ENCODE measurements around the gene TDRD6. TPM values are rescaled to one million over a fixed set of nuclear protein-coding genes. Genes with fewer than 3 reads are reported as not detected.

The TDRD6 gene
- total RNA-seq, 1 experiment from 2014 or later = 0.07 TPM

GRCh38 chr6:46749731-46750130 is 62.0 kb downstream of the TDRD6 start:
- no peaks in the 10 kb centered on the region for H3K9me2 ChIP-seq (replicated peaks; ENCODE audit: low read length)
- H4K20me1 ChIP-seq (ENCODE audit: low read length) = no peaks in the 10 kb centered on the region
- intact Hi-C loops (cut with micrococcal nuclease) = no loop called here
- no peak for DNase-seq
- no peaks in the 10 kb centered on the region for H3K9me3 ChIP-seq (ENCODE audit: low read length)
- no peaks in the 10 kb centered on the region for H3K27me3 ChIP-seq (ENCODE audit: low read length)
- H3F3A ChIP-seq (ENCODE audit: low read length, unreplicated experiment) = no peaks in the 10 kb centered on the region
- no TSS peak for BruUV-seq (replicated peaks)
- POLR2A ChIA-PET (ENCODE audit: unreplicated experiment) = no interaction called here
- no peak overlapping the region for H2AFZ ChIP-seq (ENCODE audit: low read length)
- no peak; the same call in 1 of the 2 replicates for ATAC-seq
- CTCF ChIA-PET = no interaction called here
- H3K36me3 ChIP-seq (ENCODE audit: low read depth, low read length) = no peaks in the 10 kb centered on the region
- no peaks in the 10 kb centered on the region for H3K79me2 ChIP-seq (ENCODE audit: low read length)
- no peak overlapping the region for H3K27ac ChIP-seq (ENCODE audit: low read length)
- TF ChIP-seq EZH2 (IDR thresholded peaks at IDR 0.05; ENCODE audit: low read length, unreplicated experiment) (no peak), EZH2phosphoT487 (IDR thresholded peaks at IDR 0.05; ENCODE audit: borderline replicate concordance, low read length) (no peak), CTCF (conservative IDR thresholded peaks at IDR 0.05; ENCODE audit: low read depth, low read length) (no peak)
- H3K9ac ChIP-seq (ENCODE audit: low read length) = no peak overlapping the region
- no peak overlapping the region for H3K4me2 ChIP-seq (ENCODE audit: low read length)
- H3K4me3 ChIP-seq (ENCODE audit: low read length) = no peak overlapping the region
- no peaks in the 10 kb centered on the region for H3K4me1 ChIP-seq (ENCODE audit: insufficient read depth, low read length)

DNA sequence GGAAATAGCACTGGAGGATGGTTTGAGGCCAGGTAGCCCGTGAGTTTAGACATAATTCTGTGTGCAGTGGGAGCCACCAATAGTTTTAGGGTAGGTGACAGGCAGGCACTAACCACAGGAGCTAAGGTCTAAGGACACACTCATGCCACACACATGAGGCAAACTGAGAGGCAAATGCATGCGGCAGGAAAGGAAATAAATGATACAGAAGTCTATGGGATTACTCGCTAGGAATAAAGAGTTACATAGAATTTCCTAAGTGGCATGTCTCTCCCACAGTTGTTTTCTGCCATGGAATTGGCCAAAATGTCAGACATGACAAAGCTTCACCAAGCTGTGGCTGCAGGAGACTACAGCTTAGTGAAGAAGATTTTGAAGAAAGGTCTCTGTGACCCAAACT is 64.0 kb downstream of the TDRD6 start:
- ChIA-PET CTCF (no interaction called here), POLR2A (ENCODE audit: unreplicated experiment) (no interaction called here)
- TF ChIP-seq EZH2phosphoT487 (IDR thresholded peaks at IDR 0.05; ENCODE audit: borderline replicate concordance, low read length) = no peak
- TF ChIP-seq EZH2 (IDR thresholded peaks at IDR 0.05; ENCODE audit: low read length, unreplicated experiment) = no peak
- TF ChIP-seq CTCF (conservative IDR thresholded peaks at IDR 0.05; ENCODE audit: low read depth, low read length) = no peak
- Histone ChIP-seq H3K27me3 (ENCODE audit: low read length) (no peaks in the 10 kb centered on the region), H3K36me3 (ENCODE audit: low read depth, low read length) (no peaks in the 10 kb centered on the region), H3F3A (ENCODE audit: low read length, unreplicated experiment) (no peaks in the 10 kb centered on the region), H3K27ac (ENCODE audit: low read length) (no peak overlapping the region), H3K9me2 (replicated peaks; ENCODE audit: low read length) (no peaks in the 10 kb centered on the region), H3K9ac (ENCODE audit: low read length) (no peak overlapping the region), H4K20me1 (ENCODE audit: low read length) (no peaks in the 10 kb centered on the region), H3K79me2 (ENCODE audit: low read length) (no peaks in the 10 kb centered on the region), H2AFZ (ENCODE audit: low read length) (no peak overlapping the region), H3K4me3 (ENCODE audit: low read length) (no peak overlapping the region), H3K4me2 (ENCODE audit: low read length) (no peak overlapping the region), H3K4me1 (ENCODE audit: insufficient read depth, low read length) (peaks cover 1% of the 10 kb centered on the region), H3K9me3 (ENCODE audit: low read length) (no peaks in the 10 kb centered on the region)
- intact Hi-C loops (cut with micrococcal nuclease) = no loop called here
- no peak for ATAC-seq
- no peak for DNase-seq
- no TSS peak for BruUV-seq (replicated peaks)

Other genes starting within 250 kb of the TDRD6 start
- gene RCAN2, start 196.4 kb upstream of the TDRD6 start, total RNA-seq (2014; rRNA removed) = not detected in 2 replicates
- gene CYP39A1, start 35.1 kb upstream of the TDRD6 start, total RNA-seq (2014; rRNA removed) = 0.66 and 1.2 TPM in 2 replicates
- gene SLC25A27, start 34.9 kb upstream of the TDRD6 start, total RNA-seq (2014; rRNA removed) = 3.8 and 13.6 TPM in 2 replicates
- gene PLA2G7, start 47.5 kb downstream of the TDRD6 start, total RNA-seq (2014; rRNA removed) = 1.8 and 2.9 TPM in 2 replicates
- gene ANKRD66, start 59.0 kb downstream of the TDRD6 start, total RNA-seq (2014; rRNA removed) = not detected in 2 replicates
- gene MEP1A, start 105.5 kb downstream of the TDRD6 start, total RNA-seq (2014; rRNA removed) = not detected in 2 replicates
- gene ADGRF5, start 234.1 kb downstream of the TDRD6 start, total RNA-seq (2014; rRNA removed) = 0.75 and 1.6 TPM in 2 replicates

Data from PC-3 (cell line).